Retinal pigment epithelial cell (primary cell): Measurements from ENCODE around the gene CDIPT.
"Not testable (repeated sequence)": the region's sequence is repeated elsewhere in the genome, so short reads cannot be mapped to it uniquely, and the experiment has no call there.

Source experiments
- DNase-seq: peaks from one replicate; pipeline ENCODE4 v3.0.0-alpha.2; 2010; ENCODE audit warnings: low read depth
- H3K4me3 ChIP-seq: 2 replicates; pipeline ENCODE4 v1.5.1; 2011; ENCODE audit warnings: mild to moderate bottlenecking, low read length, control low read depth, moderate library complexity
- CTCF ChIP-seq: conservative IDR thresholded peaks from 2 replicates; pipeline ENCODE4 v1.5.1; 2011; ENCODE audit warnings: low read depth, low read length, control low read depth, inconsistent platforms

CDIPT gene

GRCh38 chr16:29878172-29878571 lies 15.1 kb upstream of the CDIPT start:
- TF ChIP-seq CTCF, result no peak
- DNase-seq, result no peak
- H3K4me3 ChIP-seq, result no peak overlapping the region

GRCh38 chr16:29877266-29877961 lies 14.4 kb upstream of the CDIPT start:
- TF ChIP-seq CTCF, result no peak
- H3K4me3 ChIP-seq, result no peak overlapping the region
- no peak for DNase-seq

- no peak for DNase-seq
- H3K4me3 ChIP-seq, result no peak overlapping the region
Measured at GRCh38 chr16:29876594-29877249, 13.7 kb upstream of the CDIPT start.

GRCh38 chr16:29876217-29876593 lies 13.2 kb upstream of the CDIPT start:
- no peak for DNase-seq
- no peak for TF ChIP-seq CTCF
- no peak overlapping the region for H3K4me3 ChIP-seq

More at GRCh38 chr16:29876594-29877249, 13.7 kb upstream of the CDIPT start:
- no peak for TF ChIP-seq CTCF

GRCh38 chr16:29875206-29875605 lies 12.2 kb upstream of the CDIPT start:
- H3K4me3 ChIP-seq, result no peak overlapping the region
- DNase-seq, result no peak
- TF ChIP-seq CTCF, result no peak

- TF ChIP-seq CTCF, result no peak
- no peak for DNase-seq
- no peak overlapping the region for H3K4me3 ChIP-seq
Measured at GRCh38 chr16:29873319-29873718, 10.3 kb upstream of the CDIPT start.

- DNase-seq, result no peak
- TF ChIP-seq CTCF, result no peak
Measured at GRCh38 chr16:29871822-29872546, 9.0 kb upstream of the CDIPT start.

GRCh38 chr16:29869067-29869466 lies 6.0 kb upstream of the CDIPT start:
- H3K4me3 ChIP-seq, DNase-seq: not testable (repeated sequence)

More at GRCh38 chr16:29871822-29872546, 9.0 kb upstream of the CDIPT start:
- no peak overlapping the region for H3K4me3 ChIP-seq
